ENCODE measurements around the gene FAM47E.

Gene FAM47E

DNA sequence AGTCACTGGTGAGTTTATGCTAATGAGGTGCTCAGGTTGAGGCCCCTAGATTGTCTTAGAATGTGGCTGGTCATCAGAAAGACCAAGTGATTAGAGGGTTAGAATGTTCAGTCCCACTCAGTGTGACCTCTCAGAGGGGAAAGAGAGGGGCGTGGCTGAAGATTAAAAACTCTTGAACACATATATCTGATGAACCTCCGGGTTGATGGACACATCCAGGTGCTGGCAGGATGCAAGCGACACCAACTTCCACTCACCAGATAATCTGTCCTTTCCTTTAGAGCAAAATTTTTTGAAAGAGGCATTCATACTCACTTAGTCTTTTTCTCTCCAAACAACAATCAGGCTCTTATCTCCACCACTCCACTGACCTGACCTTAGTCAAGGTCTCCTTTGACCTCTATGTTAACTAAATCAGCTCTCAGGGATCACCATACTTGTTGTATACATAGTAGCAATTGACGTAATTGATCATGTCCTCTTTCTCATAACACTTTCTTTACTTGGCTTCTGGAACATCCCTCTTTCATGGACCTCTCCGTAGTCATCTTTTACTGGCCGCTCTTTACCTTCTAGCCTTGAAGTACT is 14.2 kb downstream of the FAM47E start:
- Histone ChIP-seq H3K4me2 (no peak overlapping the region), H4K20me1 (no peaks in the 10 kb centered on the region), H3K4me1 (no peaks in the 10 kb centered on the region), H3K27ac (no peak overlapping the region), H3K36me3 (no peaks in the 10 kb centered on the region), H3K9ac (no peak overlapping the region), H3K9me3 (no peaks in the 10 kb centered on the region), H3K4me3 (no peak overlapping the region), H3K27me3 (no peaks in the 10 kb centered on the region)
- no peak for TF ChIP-seq Cebpa-rat (IDR thresholded peaks at IDR 0.05)

DNA sequence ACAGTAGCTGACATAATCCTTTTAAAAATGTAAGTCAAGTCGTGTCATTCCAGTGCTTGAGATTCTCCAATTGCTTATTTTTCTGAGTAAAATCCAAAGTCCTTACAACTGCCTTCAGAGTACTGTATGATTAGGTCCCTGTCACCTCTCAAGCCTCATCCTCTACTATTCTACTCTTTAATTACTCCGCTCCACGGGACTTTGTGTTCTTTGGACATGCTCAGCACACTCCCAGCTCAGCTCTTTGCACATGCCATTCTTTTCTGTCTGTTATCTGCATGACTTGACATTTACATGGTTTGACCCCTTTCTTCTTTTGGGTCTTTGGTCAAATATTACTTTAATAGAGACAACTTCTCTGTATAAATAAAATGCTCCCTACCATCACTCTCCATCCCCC is 15.1 kb downstream of the FAM47E start:
- Histone ChIP-seq H3K36me3 (no peaks in the 10 kb centered on the region), H4K20me1 (no peaks in the 10 kb centered on the region), H3K4me1 (no peaks in the 10 kb centered on the region), H3K27me3 (no peaks in the 10 kb centered on the region), H3K9me3 (no peaks in the 10 kb centered on the region), H3K4me3 (no peak overlapping the region), H3K4me2 (no peak overlapping the region), H3K27ac (no peak overlapping the region), H3K9ac (no peak overlapping the region)
- TF ChIP-seq Cebpa-rat (IDR thresholded peaks at IDR 0.05) = no peak

DNA sequence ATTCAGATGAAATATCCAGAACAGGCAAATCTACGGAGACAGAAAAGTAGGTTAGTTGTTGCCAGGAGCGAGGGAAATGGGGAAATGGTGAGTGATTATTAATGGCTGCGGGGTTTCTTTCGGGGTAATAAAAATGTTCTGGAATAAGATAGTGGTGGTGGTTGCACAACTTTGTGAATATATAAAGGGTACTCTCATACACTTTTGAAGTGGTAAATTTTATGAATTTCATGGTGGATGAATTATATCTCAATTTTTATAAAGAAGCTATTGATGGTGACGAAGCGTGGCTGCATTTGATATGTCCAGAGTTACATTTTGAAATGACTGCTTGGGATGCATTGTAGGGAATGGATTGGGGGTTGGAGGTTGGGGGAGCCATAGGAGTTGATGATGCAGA is 16.3 kb downstream of the FAM47E start:
- no peaks in the 10 kb centered on the region for H3K36me3 ChIP-seq
- no peaks in the 10 kb centered on the region for H3K4me1 ChIP-seq
- no peak overlapping the region for H3K27ac ChIP-seq
- H3K4me3 ChIP-seq = no peak overlapping the region
- H3K27me3 ChIP-seq = no peaks in the 10 kb centered on the region
- H3K9me3 ChIP-seq = no peaks in the 10 kb centered on the region
- no peaks in the 10 kb centered on the region for H4K20me1 ChIP-seq
- H3K9ac ChIP-seq = no peak overlapping the region
- TF ChIP-seq Cebpa-rat (IDR thresholded peaks at IDR 0.05) = no peak
- no peak overlapping the region for H3K4me2 ChIP-seq

DNA sequence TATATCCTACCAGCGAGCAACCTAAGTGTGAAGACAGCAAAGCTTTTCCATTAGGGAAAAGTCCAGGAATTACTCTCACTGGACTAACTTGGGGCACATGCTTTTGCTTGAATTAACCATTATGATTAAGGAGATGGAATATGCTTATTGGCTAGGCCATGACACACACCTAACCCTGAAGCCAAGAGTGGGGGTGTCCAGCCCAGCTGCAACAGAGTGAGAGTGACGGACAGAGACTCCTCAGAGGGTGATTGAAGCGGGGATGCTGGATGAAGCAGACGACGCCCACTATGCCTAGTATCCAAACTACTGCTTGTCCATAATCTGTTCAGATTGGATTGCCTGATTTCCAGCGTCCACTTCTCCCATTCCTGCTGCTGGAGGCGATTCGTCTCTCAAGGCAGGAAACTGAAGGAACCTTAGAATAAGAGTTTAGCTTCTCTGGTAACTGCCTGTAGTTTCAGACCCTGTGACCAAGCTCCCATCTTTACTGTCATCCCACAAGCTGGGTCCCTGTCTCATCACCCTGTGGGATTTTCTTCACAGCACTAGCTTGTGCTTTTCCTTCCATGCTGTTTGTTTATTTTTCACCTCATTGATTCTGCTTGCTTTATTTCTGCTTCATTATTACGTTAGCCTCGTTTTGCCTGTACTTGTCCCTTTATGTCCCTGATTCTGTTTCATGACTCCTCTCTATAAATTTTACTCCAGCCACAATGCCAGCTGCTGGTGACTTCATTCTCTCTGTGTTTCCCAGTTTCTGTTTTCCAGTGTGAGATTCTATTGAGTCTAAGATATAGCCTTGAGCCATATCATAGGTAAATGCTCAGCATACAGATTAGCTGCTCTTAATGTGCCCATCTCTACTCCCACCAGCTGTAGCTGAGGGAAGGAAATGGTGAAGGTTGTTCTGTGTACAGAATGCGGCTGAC is 19.0 kb downstream of the FAM47E start:
- Histone ChIP-seq H4K20me1 (no peaks in the 10 kb centered on the region), H3K4me2 (no peak overlapping the region), H3K27ac (no peak overlapping the region), H3K9ac (no peak overlapping the region), H3K9me3 (no peaks in the 10 kb centered on the region), H3K4me3 (no peak overlapping the region), H3K36me3 (no peaks in the 10 kb centered on the region), H3K4me1 (no peaks in the 10 kb centered on the region), H3K27me3 (no peaks in the 10 kb centered on the region)
- no peak for TF ChIP-seq Cebpa-rat (IDR thresholded peaks at IDR 0.05)

DNA sequence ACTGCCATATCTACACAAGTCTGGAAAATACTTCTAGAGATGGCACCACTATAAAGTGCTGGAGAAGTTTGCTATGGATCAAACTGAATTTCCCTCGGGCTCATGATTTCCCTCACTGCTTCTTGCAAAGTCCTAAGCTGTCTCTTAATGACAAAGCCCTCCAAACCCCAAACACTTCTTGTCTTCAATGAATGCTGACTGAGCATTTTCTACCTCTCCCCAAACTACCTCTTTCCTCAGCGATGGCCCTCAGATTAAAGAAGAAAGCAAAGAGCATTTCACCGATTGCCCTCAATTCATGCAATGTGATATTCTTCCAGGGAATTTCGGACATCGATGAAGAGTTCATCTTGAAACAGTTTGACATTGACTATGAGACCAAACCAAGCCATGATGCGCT is 19.7 kb downstream of the FAM47E start:
- Histone ChIP-seq H3K36me3 (no peaks in the 10 kb centered on the region), H3K9me3 (no peaks in the 10 kb centered on the region), H3K4me1 (no peaks in the 10 kb centered on the region), H3K4me2 (no peak overlapping the region), H3K27ac (no peak overlapping the region), H4K20me1 (no peaks in the 10 kb centered on the region), H3K4me3 (no peak overlapping the region), H3K9ac (no peak overlapping the region), H3K27me3 (no peaks in the 10 kb centered on the region)
- TF ChIP-seq Cebpa-rat (IDR thresholded peaks at IDR 0.05) = no peak

DNA sequence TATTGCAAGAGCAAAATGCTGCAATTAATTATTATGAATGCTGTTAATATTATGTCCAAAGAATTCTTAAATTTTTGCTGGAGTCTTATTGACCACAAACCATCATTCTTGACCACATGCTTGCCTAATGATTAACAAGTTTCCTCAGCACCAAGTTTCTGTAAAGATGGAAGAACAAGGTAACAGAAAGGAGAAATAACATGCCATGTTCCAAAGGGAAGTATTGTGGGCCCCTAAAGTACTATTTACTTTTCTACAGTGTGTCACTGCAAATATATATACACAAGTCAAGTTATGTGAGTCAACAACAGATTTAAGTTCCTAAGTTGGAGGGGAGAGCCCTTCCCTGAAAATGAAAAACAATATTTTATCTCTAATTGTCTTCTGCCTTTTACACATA is 20.6 kb downstream of the FAM47E start:
- TF ChIP-seq Cebpa-rat (IDR thresholded peaks at IDR 0.05) = no peak
- Histone ChIP-seq H3K9ac (no peak overlapping the region), H3K9me3 (no peaks in the 10 kb centered on the region)

DNA sequence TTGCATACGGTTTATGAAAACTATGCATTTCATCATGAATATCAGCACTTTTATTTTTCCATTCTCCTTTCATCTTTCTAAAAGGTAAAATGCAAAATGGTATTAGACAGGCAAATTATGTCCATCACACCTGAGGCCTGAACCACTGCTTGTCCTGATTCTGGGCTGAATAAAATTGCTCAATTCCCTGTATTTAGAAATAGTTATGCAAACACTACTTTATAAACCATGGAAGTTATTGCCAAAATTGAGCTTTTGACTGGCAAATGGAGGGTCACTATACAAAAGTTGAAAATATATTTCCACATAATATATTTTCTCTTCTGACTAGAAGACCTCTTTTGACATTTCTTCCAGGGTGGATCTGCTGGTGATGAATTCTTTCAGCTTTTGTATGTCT is 21.1 kb downstream of the FAM47E start:
- Histone ChIP-seq H3K27ac (no peak overlapping the region), H3K4me3 (no peak overlapping the region), H3K9me3 (no peaks in the 10 kb centered on the region), H3K4me1 (no peaks in the 10 kb centered on the region), H3K4me2 (no peak overlapping the region), H4K20me1 (no peaks in the 10 kb centered on the region), H3K9ac (no peak overlapping the region), H3K27me3 (no peaks in the 10 kb centered on the region), H3K36me3 (no peaks in the 10 kb centered on the region)
- TF ChIP-seq Cebpa-rat (IDR thresholded peaks at IDR 0.05) = no peak

More for the DNA sequence above, 20.6 kb downstream of the FAM47E start:
- H3K27me3 ChIP-seq = no peaks in the 10 kb centered on the region
- H3K36me3 ChIP-seq = no peaks in the 10 kb centered on the region
- H3K4me1 ChIP-seq = no peaks in the 10 kb centered on the region
- no peak overlapping the region for H3K27ac ChIP-seq
- H4K20me1 ChIP-seq = no peaks in the 10 kb centered on the region
- H3K4me2 ChIP-seq = no peak overlapping the region
- no peak overlapping the region for H3K4me3 ChIP-seq

DNA sequence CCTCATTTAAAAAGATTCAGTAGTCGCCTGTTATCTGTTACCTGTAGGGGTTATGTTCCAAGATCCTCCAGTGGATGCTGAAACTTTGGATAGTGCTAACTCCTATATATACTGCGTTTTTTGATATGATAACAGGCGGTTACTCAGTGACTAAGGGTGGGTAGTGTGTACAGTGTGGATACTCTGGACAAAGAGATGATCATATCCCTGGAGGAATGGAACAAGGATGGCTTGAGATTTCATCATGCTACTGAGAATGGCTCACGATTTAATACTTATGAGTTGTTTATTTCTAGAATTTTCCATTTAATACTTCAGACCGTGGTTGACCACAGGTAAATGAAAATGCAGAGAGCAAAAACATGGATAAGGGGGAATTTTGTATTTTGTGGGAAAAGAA is 21.5 kb downstream of the FAM47E start:
- no peak overlapping the region for H3K4me3 ChIP-seq
- no peak overlapping the region for H3K9ac ChIP-seq

DNA sequence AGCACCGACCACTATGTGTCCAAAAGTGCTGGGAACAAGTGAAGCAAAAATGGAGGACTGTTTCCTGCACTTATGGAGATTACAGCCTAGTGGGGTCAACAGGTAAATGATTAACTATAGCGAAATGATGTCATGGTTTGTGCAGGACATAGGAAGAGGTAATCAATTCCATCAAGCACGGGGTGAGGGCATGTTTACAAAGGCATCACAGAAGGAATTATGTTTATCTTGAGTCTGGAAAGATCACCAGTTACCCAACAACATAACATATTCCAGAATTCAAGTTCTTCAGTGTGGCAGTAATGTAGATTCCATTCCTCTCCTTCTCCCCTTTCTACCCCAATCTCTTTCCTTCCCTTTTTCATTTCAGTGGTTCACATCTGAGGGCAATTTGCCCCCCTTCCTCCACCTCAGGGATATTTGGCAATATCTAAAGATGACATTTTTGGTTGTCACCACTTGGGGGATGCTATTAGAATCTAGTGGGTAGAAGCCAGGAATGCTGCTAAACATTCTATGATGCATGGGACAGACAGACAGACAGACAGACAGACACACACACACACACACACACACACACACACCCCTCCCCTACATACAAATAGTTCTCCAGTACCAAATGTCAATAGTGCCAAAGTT is 24.1 kb downstream of the FAM47E start:
- no peak overlapping the region for H3K4me2 ChIP-seq
- H3K4me3 ChIP-seq = no peak overlapping the region
- H3K9ac ChIP-seq = no peak overlapping the region
- H3K9me3 ChIP-seq = no peaks in the 10 kb centered on the region
- H3K36me3 ChIP-seq = no peaks in the 10 kb centered on the region
- no peak overlapping the region for H3K27ac ChIP-seq
- TF ChIP-seq Cebpa-rat (IDR thresholded peaks at IDR 0.05) = no peak
- no peaks in the 10 kb centered on the region for H4K20me1 ChIP-seq
- no peaks in the 10 kb centered on the region for H3K4me1 ChIP-seq
- H3K27me3 ChIP-seq = no peaks in the 10 kb centered on the region

More for the DNA sequence above, 21.5 kb downstream of the FAM47E start:
- Histone ChIP-seq H3K9me3 (no peaks in the 10 kb centered on the region), H4K20me1 (no peaks in the 10 kb centered on the region), H3K27me3 (no peaks in the 10 kb centered on the region), H3K4me1 (no peaks in the 10 kb centered on the region), H3K27ac (no peak overlapping the region), H3K4me2 (no peak overlapping the region), H3K36me3 (no peaks in the 10 kb centered on the region)
- no peak for TF ChIP-seq Cebpa-rat (IDR thresholded peaks at IDR 0.05)

DNA sequence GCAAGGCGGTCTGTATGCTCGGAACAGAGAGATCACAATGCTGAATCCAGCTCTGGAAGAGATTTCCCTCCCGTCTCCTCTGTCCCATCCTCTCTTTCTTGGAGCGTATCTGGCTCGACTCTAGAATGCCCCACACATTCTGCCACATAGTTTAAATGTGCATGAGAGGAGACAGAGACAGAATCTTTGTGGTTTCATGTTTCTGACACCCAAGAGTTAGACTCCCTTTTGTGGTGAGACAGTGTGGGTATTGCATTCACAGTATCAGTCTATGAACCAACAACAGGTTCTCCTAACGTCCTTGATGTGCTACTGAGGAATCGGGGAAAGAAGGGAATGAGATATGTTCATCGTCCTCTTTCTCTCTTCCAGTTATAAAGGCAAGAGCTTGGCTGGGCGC is 25.3 kb downstream of the FAM47E start:
- Histone ChIP-seq H3K27ac (no peak overlapping the region), H3K4me2 (no peak overlapping the region), H3K9me3 (no peaks in the 10 kb centered on the region), H3K27me3 (no peaks in the 10 kb centered on the region), H3K4me3 (no peak overlapping the region), H3K9ac (no peak overlapping the region), H4K20me1 (no peaks in the 10 kb centered on the region), H3K4me1 (no peaks in the 10 kb centered on the region), H3K36me3 (no peaks in the 10 kb centered on the region)
- TF ChIP-seq Cebpa-rat (IDR thresholded peaks at IDR 0.05) = no peak
